ENCODE results near the gene CREB5. TPM values are rescaled to one million over a fixed set of nuclear protein-coding genes. Genes with fewer than 3 reads are reported as not detected.

Gene CREB5
- total RNA-seq, result 10 to 100 TPM; 11.9 to 25.3 (median 14.4) TPM

DNA sequence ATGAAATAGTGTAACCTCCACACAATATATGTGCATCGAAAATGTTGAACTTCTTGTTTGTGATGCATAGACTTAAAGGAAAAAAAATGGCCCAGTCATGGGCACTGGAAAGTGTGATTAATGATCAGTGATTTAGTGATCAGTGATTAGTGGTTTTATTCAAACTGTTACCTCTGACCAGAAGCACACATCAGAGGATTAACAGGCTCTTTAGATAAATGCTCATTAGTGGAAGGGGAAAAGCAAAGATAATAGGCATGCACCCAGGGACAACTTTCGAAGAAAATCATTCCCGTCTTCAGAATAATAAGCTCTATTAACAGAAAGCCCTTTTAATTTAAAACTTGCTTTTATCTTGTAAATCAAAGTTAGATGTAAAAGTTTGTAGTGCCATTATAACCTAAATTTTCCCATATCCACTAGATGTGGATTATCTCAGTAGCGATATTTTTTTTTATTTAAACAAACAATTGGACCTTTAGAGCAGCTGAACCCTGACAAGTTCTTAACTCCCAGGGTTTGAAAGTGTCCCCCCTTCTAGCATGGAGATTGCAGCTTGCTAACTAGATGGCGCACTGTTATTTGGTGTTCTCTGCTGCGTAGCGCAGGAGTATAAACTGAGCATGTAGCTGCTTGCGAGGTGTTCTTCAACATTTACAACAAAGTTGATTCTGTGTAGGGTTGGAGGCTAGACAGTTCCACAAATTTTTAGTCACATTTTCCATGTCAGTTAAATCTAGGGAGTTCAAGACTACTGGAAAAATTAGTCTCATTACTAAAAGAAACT, at the start of gene CREB5:
Gene CREB5, plus strand, starts transcription at position 643 of the 787 bp plus-strand sequence. CDS start 397 bp downstream, outside the sequence.
- TF ChIP-seq, protein P1, sequence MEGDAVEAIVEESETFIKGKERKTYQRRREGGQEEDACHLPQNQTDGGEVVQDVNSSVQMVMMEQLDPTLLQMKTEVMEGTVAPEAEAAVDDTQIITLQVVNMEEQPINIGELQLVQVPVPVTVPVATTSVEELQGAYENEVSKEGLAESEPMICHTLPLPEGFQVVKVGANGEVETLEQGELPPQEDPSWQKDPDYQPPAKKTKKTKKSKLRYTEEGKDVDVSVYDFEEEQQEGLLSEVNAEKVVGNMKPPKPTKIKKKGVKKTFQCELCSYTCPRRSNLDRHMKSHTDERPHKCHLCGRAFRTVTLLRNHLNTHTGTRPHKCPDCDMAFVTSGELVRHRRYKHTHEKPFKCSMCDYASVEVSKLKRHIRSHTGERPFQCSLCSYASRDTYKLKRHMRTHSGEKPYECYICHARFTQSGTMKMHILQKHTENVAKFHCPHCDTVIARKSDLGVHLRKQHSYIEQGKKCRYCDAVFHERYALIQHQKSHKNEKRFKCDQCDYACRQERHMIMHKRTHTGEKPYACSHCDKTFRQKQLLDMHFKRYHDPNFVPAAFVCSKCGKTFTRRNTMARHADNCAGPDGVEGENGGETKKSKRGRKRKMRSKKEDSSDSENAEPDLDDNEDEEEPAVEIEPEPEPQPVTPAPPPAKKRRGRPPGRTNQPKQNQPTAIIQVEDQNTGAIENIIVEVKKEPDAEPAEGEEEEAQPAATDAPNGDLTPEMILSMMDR (IDR thresholded peaks at IDR 0.05; ENCODE audit: low read depth), result no peak

GRCh38 chr7:28362812-28363211, 49.5 kb upstream of the CREB5 start:
- TF ChIP-seq, protein P1 (IDR thresholded peaks at IDR 0.05; ENCODE audit: low read depth), result no peak

- TF ChIP-seq, protein P1 (IDR thresholded peaks at IDR 0.05; ENCODE audit: low read depth), result no peak
Measured at GRCh38 chr7:28364082-28364481, 48.2 kb upstream of the CREB5 start.

- TF ChIP-seq, protein P1 (IDR thresholded peaks at IDR 0.05; ENCODE audit: low read depth), result no peak
Measured at GRCh38 chr7:28369523-28369922, 42.8 kb upstream of the CREB5 start.

DNA sequence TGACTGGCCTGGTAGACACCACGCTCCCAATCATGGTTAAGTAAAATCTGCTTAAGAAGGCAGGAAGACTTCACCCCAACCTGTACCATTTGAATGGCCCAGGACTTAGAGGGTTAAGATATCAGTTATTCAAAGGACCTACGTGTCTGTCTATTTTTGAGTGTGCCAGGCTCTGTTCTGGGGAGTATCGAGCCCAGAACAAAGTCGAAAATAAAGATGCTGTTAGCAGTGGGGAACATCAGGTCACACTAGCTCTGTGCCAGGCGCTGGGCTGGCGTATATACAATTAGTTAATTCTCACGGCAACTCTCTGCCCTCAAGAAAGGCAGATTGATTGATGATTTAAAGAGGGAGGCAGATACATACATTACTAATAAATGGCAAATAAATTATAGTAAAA, 40.5 kb upstream of the CREB5 start:
- TF ChIP-seq, protein P1 (IDR thresholded peaks at IDR 0.05; ENCODE audit: low read depth), result no peak

GRCh38 chr7:28373990-28374389, 38.3 kb upstream of the CREB5 start:
- TF ChIP-seq, protein P1 (IDR thresholded peaks at IDR 0.05; ENCODE audit: low read depth), result no peak

DNA sequence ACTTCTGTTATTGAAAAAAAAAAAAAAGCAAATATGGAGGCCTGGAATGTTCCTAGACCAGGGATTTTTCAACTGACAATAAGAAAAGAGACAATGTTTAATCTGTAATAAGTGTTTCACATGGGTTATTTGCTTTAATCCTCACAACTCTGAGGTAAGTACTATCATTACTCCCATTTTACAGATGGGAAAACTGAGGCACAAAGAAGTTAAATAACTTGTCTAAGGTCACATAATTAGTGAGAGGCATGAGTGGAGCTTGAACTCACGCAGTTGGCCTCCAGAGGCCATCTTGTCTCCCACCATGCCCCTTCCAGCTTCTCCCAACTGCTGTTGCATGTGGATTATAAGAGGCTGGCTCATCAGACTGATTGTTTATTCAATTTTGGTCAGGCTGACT, 36.6 kb upstream of the CREB5 start:
- TF ChIP-seq, protein P1 (IDR thresholded peaks at IDR 0.05; ENCODE audit: low read depth), result no peak

All from subcutaneous adipose tissue (tissue), 4 donors.